Measurements from ENCODE around the gene CMTM3.
"Not testable (repeated sequence)": the region's sequence is repeated elsewhere in the genome, so short reads cannot be mapped to it uniquely, and the experiment has no call there.

The CMTM3 gene

DNA sequence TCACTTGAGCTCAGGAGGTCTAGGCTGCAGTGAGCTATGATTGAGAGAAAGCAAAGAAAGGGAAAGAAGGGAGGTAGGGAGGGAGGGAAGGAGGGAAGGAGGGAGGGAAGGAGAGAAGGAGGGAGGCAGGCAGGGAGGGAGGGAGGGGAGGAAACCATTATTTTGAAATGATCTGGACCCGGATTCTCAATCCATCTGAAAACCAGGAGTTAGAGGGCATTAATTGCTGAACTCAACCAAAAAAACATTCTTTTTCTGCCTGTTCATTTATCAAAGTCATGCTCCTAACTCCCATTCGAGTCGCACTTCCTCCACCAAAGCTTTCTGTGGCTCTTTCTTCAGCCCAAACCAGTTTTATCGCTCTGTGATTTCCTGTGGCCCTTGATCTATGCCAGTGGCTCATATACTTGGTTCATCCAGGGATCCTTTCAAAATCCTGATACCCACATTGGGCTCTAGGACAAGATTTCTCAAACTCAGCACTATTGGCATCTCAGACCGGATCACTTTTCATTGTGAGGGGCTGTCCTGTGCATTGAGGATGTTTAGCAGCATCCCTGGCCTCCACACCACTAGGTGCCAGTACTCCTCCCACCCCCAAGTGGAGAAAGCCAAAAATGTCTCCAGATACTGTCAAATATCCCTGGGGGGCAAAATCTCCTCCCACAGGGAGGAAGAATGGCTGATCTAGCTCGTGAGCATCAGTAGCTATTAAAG, 53.8 kb downstream of the CMTM3 start:
- CTCF ChIA-PET = interaction anchor here (0.9 to 1.7 kb wide), 5 partner anchors 8 to 50 kb away, joined by 3 to 7 read pairs (median 3); no protein-coding TSS in a partner anchor
- POLR2A ChIA-PET = no interaction called here
- DNase-seq (ENCODE audit: extremely low spot score) = no peak
- TF ChIP-seq, protein P1, sequence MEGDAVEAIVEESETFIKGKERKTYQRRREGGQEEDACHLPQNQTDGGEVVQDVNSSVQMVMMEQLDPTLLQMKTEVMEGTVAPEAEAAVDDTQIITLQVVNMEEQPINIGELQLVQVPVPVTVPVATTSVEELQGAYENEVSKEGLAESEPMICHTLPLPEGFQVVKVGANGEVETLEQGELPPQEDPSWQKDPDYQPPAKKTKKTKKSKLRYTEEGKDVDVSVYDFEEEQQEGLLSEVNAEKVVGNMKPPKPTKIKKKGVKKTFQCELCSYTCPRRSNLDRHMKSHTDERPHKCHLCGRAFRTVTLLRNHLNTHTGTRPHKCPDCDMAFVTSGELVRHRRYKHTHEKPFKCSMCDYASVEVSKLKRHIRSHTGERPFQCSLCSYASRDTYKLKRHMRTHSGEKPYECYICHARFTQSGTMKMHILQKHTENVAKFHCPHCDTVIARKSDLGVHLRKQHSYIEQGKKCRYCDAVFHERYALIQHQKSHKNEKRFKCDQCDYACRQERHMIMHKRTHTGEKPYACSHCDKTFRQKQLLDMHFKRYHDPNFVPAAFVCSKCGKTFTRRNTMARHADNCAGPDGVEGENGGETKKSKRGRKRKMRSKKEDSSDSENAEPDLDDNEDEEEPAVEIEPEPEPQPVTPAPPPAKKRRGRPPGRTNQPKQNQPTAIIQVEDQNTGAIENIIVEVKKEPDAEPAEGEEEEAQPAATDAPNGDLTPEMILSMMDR (IDR thresholded peaks at IDR 0.05; ENCODE audit: control extremely low read depth, extremely low read depth, low read depth, missing control alignments) = no peak

- CTCF ChIA-PET = interaction anchor here (1.1 to 1.7 kb wide), 4 partner anchors 8 to 32 kb away, joined by 3 to 7 read pairs (median 4); no protein-coding TSS in a partner anchor
- POLR2A ChIA-PET = no interaction called here
- DNase-seq (ENCODE audit: extremely low spot score) = no peak
- TF ChIP-seq, protein P1 (IDR thresholded peaks at IDR 0.05; ENCODE audit: control extremely low read depth, extremely low read depth, low read depth, missing control alignments) = no peak
Observed at GRCh38 chr16:66658860-66659190, 54.3 kb downstream of the CMTM3 start.

DNA sequence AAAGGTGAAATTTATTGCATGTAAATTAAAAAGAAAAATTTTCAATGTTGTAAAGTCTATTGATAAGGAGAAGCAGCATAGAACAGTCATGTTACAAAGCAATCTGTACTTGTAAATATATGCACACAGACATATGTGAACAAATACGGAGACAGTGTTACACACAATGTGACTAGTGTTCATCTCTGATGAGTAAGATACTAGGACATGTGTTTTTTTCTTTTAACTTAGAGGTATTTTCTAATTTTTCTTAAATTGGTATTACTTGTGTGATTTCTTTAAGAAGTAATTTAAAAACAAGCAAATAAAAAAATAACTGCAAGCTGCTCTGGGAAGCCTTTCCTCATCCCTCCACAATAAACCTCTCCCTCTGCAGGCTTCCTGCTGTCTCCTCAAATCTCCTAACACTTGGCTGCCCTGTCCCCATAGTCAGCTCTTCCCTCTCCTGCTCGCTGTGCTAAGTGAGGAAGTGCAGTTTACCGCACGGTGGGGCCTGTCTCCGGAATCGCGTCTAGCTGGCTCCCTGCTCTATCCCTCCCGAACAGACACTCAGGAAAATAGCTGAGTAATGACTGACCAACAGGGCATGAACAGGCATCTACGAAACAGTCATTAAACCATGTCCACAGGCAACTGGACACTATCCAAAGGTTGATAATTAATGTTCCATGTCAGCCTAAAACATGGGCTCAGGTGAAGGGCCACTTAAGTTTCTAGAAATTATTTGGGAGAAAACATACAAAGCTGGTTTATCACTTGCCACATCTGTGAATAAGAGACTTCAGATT, 56.1 kb downstream of the CMTM3 start:
- POLR2A ChIA-PET = no interaction called here
- DNase-seq (ENCODE audit: extremely low spot score) = no peak
- CTCF ChIA-PET = interaction anchor here (1.2 to 4.2 kb wide), 5 partner anchors 9 to 77 kb away, joined by 3 to 67 read pairs (median 4); no protein-coding TSS in a partner anchor
- TF ChIP-seq, protein P1 (IDR thresholded peaks at IDR 0.05; ENCODE audit: control extremely low read depth, extremely low read depth, low read depth, missing control alignments) = no peak

GRCh38 chr16:66661210-66661560, 56.7 kb downstream of the CMTM3 start:
- POLR2A ChIA-PET = no interaction called here
- CTCF ChIA-PET = interaction anchor here (1.2 to 4.2 kb wide), 5 partner anchors 9 to 77 kb away, joined by 3 to 67 read pairs (median 4); no protein-coding TSS in a partner anchor
- TF ChIP-seq, protein P1 (IDR thresholded peaks at IDR 0.05; ENCODE audit: control extremely low read depth, extremely low read depth, low read depth, missing control alignments) = no peak
- no peak for DNase-seq (ENCODE audit: extremely low spot score)

DNA sequence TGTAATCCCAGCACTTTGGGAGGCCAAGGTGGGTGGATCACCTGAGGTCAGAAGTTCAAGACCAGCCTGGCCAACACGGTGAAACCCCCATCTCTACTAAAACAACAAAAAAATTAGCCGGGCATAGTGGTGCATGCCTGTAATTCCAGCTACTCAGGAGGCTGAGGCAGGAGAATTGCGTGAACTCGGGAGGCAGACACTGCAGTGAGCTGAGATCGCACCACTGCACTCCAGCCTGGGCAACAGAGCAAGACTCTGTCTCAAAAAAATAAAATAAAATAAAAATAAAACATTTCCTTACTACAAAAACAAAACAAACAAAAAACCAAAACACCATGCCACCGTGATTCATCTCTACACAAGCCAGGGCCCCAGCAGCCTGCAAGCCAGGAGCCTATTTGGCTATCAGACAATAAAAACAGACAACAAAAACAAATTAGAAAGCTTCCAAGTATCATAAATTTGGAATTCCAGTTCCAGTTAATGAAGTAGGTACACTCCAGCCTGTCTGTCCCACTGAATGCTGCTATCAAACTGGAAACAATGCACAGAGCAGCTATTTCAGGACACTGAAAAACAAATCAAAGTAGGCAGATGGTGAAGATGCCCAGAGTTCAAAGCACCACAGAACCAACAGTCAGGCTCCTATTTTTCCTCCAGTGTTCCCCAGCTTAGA, 57.3 kb downstream of the CMTM3 start:
- DNase-seq (ENCODE audit: extremely low spot score); POLR2A ChIA-PET: not testable (repeated sequence)
- CTCF ChIA-PET = interaction anchor here (1.0 to 4.2 kb wide), 10 partner anchors 8 to 206 kb away, joined by 3 to 67 read pairs (median 5); partner anchors contain the start of gene DYNC1LI2

GRCh38 chr16:66662445-66663194, 58.1 kb downstream of the CMTM3 start:
- no peak for DNase-seq (ENCODE audit: extremely low spot score)
- CTCF ChIA-PET = interaction anchor here (0.8 to 4.2 kb wide), 13 partner anchors 11 to 210 kb away, joined by 3 to 67 read pairs (median 4); partner anchors contain the start of genes DYNC1LI2 and NAE1
- POLR2A ChIA-PET = interaction anchor here (0.7 kb wide), 1 partner anchor 12 kb away, joined by 12 read pairs; no protein-coding TSS in a partner anchor
- TF ChIP-seq, protein P1 (IDR thresholded peaks at IDR 0.05; ENCODE audit: control extremely low read depth, extremely low read depth, low read depth, missing control alignments) = peak; percentile 30

Data from GM10248 (cell line).